Liver (tissue), 9 donors: ENCODE results near the gene YWHAB. TPM values are rescaled to one million over a fixed set of nuclear protein-coding genes. Genes with fewer than 3 reads are reported as not detected.

Source experiments
- DNase-seq: peaks from one replicate; pipeline ENCODE4 v3.0.0-alpha.2; 2017; ENCODE audit warnings: low spot score
- H3K27ac ChIP-seq, 2 donors: one replicate each; pipeline ENCODE4 v1.7.0; 2013; ENCODE audit warnings: inconsistent platforms in 2 of 2, low read length in 2 of 2, control low read depth in 1 of 2, low read depth in 1 of 2, mild to moderate bottlenecking in 1 of 2
- H3K27me3 ChIP-seq, 4 donors: one replicate each; pipeline versions ENCODE4 v1.6.1 to v1.7.0; 2013; ENCODE audit warnings: low read length in 3 of 4, inconsistent platforms in 1 of 4, mild to moderate bottlenecking in 1 of 4, moderate library complexity in 1 of 4; ENCODE audit not compliant: control insufficient read depth in 4 of 4, insufficient read depth in 4 of 4
- H3K36me3 ChIP-seq, 4 donors: one replicate each; pipeline versions ENCODE4 v1.6.1 to v1.7.0; 2013; ENCODE audit warnings: low read length in 3 of 4, mild to moderate bottlenecking in 3 of 4, low read depth in 1 of 4, moderate library complexity in 1 of 4; ENCODE audit not compliant: control insufficient read depth in 4 of 4, insufficient read depth in 3 of 4
- H3K4me1 ChIP-seq, 4 donors: one replicate each; pipeline versions ENCODE4 v1.6.1 to v1.7.0; 2013; ENCODE audit warnings: low read length in 3 of 4, mild to moderate bottlenecking in 3 of 4, moderate library complexity in 1 of 4; ENCODE audit not compliant: control insufficient read depth in 4 of 4, insufficient read depth in 4 of 4
- H3K4me3 ChIP-seq, 3 donors: one replicate each; pipeline versions ENCODE4 v1.6.1 to v1.7.0; 2013; ENCODE audit warnings: low read length in 3 of 3, control low read depth in 1 of 3, low read depth in 1 of 3, mild to moderate bottlenecking in 1 of 3
- H3K9ac ChIP-seq, 2 donors: one replicate each; pipeline ENCODE4 v1.7.0; 2013; ENCODE audit warnings: low read length in 2 of 2, mild to moderate bottlenecking in 2 of 2, moderate library complexity in 2 of 2, control low read depth in 1 of 2, low read depth in 1 of 2
- H3K9me3 ChIP-seq, 4 donors: one replicate each; pipeline versions ENCODE4 v1.6.1 to v1.7.0; 2013; ENCODE audit warnings: low read length in 3 of 4; ENCODE audit not compliant: control insufficient read depth in 4 of 4
- ATF3 ChIP-seq: IDR thresholded peaks from 2 replicates; pipeline ENCODE4 v1.6.1; 2016; ENCODE audit warnings: antibody characterized with exemption
- EGR1 ChIP-seq, 2 donors: IDR thresholded peaks; 2 replicates each; pipeline ENCODE4 v1.6.1; 2016 to 2018; ENCODE audit warnings: antibody characterized with exemption in 2 of 2, low read depth in 2 of 2
- FOXA1 ChIP-seq: IDR thresholded peaks from 2 replicates; pipeline ENCODE4 v1.6.1; 2016; ENCODE audit warnings: antibody characterized with exemption
- GABPA ChIP-seq, 2 donors: IDR thresholded peaks in 1 of 2; conservative IDR thresholded peaks in 1 of 2; 2 replicates each; pipeline ENCODE4 v1.6.1; 2016; ENCODE audit warnings: antibody characterized with exemption in 2 of 2, mild to moderate bottlenecking in 1 of 2, moderate library complexity in 1 of 2
- HNF4A ChIP-seq, 2 donors: conservative IDR thresholded peaks; 2 replicates each; pipeline ENCODE4 v1.6.1; 2016; ENCODE audit warnings: antibody characterized with exemption in 2 of 2, mild to moderate bottlenecking in 2 of 2
- HNF4G ChIP-seq: IDR thresholded peaks from 2 replicates; pipeline ENCODE4 v1.6.1; 2016; ENCODE audit warnings: antibody characterized with exemption
- NR2F2 ChIP-seq: IDR thresholded peaks from 2 replicates; pipeline ENCODE4 v1.6.1; 2016; ENCODE audit warnings: antibody characterized with exemption
- RAD21 ChIP-seq, 2 donors: IDR thresholded peaks; 2 replicates each; pipeline ENCODE4 v1.6.1; 2016; ENCODE audit warnings: antibody characterized with exemption in 2 of 2, mild to moderate bottlenecking in 2 of 2
- REST ChIP-seq: IDR thresholded peaks from 2 replicates; pipeline ENCODE4 v1.6.1; 2016; ENCODE audit warnings: antibody characterized with exemption, mild to moderate bottlenecking
- RXRA ChIP-seq, 2 donors: IDR thresholded peaks; 2 replicates each; pipeline ENCODE4 v1.6.1; 2017 to 2018; ENCODE audit warnings: antibody characterized with exemption in 2 of 2, mild to moderate bottlenecking in 1 of 2
- SP1 ChIP-seq: IDR thresholded peaks from 2 replicates; pipeline ENCODE4 v1.6.1; 2018; ENCODE audit warnings: antibody characterized with exemption, mild to moderate bottlenecking
- TAF1 ChIP-seq: conservative IDR thresholded peaks from 2 replicates; pipeline ENCODE4 v1.6.1; 2016; ENCODE audit warnings: antibody characterized with exemption, mild to moderate bottlenecking
- YY1 ChIP-seq: IDR thresholded peaks from 2 replicates; pipeline ENCODE4 v1.6.1; 2016; ENCODE audit warnings: antibody characterized with exemption, mild to moderate bottlenecking
- WGBS: extraction: QIAGEN DNeasy Blood & Tissue Kit; methylation state at CpG from one replicate; pipeline ENCODE4 v1.1.7; 2013; 5-methylcytosine and 5-hydroxymethylcytosine counted together
- polyA plus RNA-seq, 2 donors: library from polyadenylated mRNA; stranded (reverse) in 1 of 2; unstranded in 1 of 2; fragments of 200-250 nt in 1 of 2; fragments of >200 nt in 1 of 2; fragmentation: Nextera tagmentation in 1 of 2; extraction: Ambion mirVana in 1 of 2; gene quantifications; one replicate each; pipeline versions ENCODE4 v1.2.1 to v1.2.3, GENCODE V29; 2013 to 2015
- total RNA-seq, 2 donors: library from RNA; depleted of rRNA; stranded (reverse); fragments of >200 nt; gene quantifications; one replicate each; pipeline ENCODE4 v1.2.3, GENCODE V29; 2014
- TF ChIP-seq, protein P1 (sequence below): fragments of 150-350 bp; IDR thresholded peaks from 2 replicates; pipeline ENCODE4 v1.5.1; 2017; ENCODE audit warnings: improper control_type of control experiment, low read depth, low read length; ENCODE audit not compliant: missing input control
- TF ChIP-seq, protein P2 (sequence below): IDR thresholded peaks from 2 replicates; pipeline ENCODE4 v1.6.1; 2016; ENCODE audit warnings: antibody characterized with exemption
- donor health status: healthy.
- donor health status: healthy.
- donor health status: healthy.
- donor health status: healthy.
- donor health status: healthy.

The YWHAB gene
- total and polyA plus RNA-seq, 4 donors, result 41.6 to 86.5 (median 43.3) TPM

DNA sequence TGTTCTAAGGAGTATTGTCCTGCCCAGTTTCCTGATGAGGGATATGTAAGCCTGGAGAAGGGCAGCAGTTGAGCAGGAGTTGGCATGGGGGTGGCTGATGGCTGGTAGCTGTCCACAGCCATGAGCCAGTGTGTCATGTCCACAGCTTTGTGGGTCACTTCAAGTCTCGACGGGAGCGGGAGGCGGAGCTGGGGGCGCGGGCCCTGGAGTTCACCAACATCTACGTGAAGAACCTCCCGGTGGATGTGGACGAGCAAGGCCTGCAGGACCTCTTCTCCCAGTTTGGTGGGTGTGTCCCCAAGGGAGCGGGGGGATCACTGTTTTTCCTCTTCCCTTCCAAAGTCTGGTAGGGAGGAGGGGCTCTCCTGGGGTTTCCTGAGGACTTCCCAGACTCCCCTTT, 33.3 kb downstream of the YWHAB start:
- Histone ChIP-seq H3K36me3 (peaks cover 1 to 21% (median 7%) of the 10 kb centered on the region in 4 donors), H3K27ac (no peak overlapping the region), H3K9ac (no peak overlapping the region), H3K4me3 (no peak overlapping the region), H3K9me3 (no peaks in the 10 kb centered on the region), H3K27me3 (no peaks in the 10 kb centered on the region), H3K4me1 (no peaks in the 10 kb centered on the region)
- DNase-seq, result no peak
- TF ChIP-seq GABPA (IDR thresholded peaks at IDR 0.05 in 1 of 2, conservative IDR thresholded peaks at IDR 0.05 in 1 of 2), result no peak
- 95% methylated on average over 10 of the region's 10 CpGs for WGBS

- DNase-seq, result no peak
- WGBS, result 98% methylated on average over 14 of the region's 14 CpGs
- Histone ChIP-seq H3K27ac (no peak overlapping the region), H3K9me3 (no peaks in the 10 kb centered on the region), H3K36me3 (peaks cover 2 to 17% (median 7%) of the 10 kb centered on the region in 4 donors), H3K4me3 (no peak overlapping the region), H3K27me3 (no peaks in the 10 kb centered on the region), H3K4me1 (no peaks in the 10 kb centered on the region), H3K9ac (no peak overlapping the region)
- TF ChIP-seq FOXA1 (no peak), RAD21 (IDR thresholded peaks at IDR 0.05) (no peak)
Measured at GRCh38 chr20:44921447-44921846, 35.9 kb downstream of the YWHAB start.

- Histone ChIP-seq H3K9me3 (no peaks in the 10 kb centered on the region), H3K27ac (no peak overlapping the region), H3K36me3 (peaks cover 4 to 9% (median 4%) of the 10 kb centered on the region in 4 donors), H3K9ac (no peak overlapping the region), H3K4me3 (no peak overlapping the region), H3K27me3 (no peaks in the 10 kb centered on the region), H3K4me1 (no peaks in the 10 kb centered on the region)
- 94% methylated on average over 4 of the region's 4 CpGs for WGBS
- TF ChIP-seq, protein P1, sequence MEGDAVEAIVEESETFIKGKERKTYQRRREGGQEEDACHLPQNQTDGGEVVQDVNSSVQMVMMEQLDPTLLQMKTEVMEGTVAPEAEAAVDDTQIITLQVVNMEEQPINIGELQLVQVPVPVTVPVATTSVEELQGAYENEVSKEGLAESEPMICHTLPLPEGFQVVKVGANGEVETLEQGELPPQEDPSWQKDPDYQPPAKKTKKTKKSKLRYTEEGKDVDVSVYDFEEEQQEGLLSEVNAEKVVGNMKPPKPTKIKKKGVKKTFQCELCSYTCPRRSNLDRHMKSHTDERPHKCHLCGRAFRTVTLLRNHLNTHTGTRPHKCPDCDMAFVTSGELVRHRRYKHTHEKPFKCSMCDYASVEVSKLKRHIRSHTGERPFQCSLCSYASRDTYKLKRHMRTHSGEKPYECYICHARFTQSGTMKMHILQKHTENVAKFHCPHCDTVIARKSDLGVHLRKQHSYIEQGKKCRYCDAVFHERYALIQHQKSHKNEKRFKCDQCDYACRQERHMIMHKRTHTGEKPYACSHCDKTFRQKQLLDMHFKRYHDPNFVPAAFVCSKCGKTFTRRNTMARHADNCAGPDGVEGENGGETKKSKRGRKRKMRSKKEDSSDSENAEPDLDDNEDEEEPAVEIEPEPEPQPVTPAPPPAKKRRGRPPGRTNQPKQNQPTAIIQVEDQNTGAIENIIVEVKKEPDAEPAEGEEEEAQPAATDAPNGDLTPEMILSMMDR, result no peak
- TF ChIP-seq ATF3 (no peak), TAF1 (no peak), NR2F2 (no peak), HNF4G (no peak), RXRA (IDR thresholded peaks at IDR 0.05) (no peak), REST (no peak), EGR1 (IDR thresholded peaks at IDR 0.05; ENCODE audit: low read depth in 2 of 2) (no peak), RAD21 (IDR thresholded peaks at IDR 0.05) (no peak), YY1 (no peak), HNF4A (conservative IDR thresholded peaks at IDR 0.05) (no peak), SP1 (no peak)
- TF ChIP-seq, protein P2, sequence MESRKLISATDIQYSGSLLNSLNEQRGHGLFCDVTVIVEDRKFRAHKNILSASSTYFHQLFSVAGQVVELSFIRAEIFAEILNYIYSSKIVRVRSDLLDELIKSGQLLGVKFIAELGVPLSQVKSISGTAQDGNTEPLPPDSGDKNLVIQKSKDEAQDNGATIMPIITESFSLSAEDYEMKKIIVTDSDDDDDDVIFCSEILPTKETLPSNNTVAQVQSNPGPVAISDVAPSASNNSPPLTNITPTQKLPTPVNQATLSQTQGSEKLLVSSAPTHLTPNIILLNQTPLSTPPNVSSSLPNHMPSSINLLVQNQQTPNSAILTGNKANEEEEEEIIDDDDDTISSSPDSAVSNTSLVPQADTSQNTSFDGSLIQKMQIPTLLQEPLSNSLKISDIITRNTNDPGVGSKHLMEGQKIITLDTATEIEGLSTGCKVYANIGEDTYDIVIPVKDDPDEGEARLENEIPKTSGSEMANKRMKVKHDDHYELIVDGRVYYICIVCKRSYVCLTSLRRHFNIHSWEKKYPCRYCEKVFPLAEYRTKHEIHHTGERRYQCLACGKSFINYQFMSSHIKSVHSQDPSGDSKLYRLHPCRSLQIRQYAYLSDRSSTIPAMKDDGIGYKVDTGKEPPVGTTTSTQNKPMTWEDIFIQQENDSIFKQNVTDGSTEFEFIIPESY, result no peak
- no peak for DNase-seq
Measured at GRCh38 chr20:44924541-44924940, 39.0 kb downstream of the YWHAB start.
